ENCODE results near the gene MMP3. TPM values are rescaled to one million over a fixed set of nuclear protein-coding genes. Genes with fewer than 3 reads are reported as not detected.

Gene MMP3
- total and polyA plus RNA-seq, 5 donors = not detected

DNA sequence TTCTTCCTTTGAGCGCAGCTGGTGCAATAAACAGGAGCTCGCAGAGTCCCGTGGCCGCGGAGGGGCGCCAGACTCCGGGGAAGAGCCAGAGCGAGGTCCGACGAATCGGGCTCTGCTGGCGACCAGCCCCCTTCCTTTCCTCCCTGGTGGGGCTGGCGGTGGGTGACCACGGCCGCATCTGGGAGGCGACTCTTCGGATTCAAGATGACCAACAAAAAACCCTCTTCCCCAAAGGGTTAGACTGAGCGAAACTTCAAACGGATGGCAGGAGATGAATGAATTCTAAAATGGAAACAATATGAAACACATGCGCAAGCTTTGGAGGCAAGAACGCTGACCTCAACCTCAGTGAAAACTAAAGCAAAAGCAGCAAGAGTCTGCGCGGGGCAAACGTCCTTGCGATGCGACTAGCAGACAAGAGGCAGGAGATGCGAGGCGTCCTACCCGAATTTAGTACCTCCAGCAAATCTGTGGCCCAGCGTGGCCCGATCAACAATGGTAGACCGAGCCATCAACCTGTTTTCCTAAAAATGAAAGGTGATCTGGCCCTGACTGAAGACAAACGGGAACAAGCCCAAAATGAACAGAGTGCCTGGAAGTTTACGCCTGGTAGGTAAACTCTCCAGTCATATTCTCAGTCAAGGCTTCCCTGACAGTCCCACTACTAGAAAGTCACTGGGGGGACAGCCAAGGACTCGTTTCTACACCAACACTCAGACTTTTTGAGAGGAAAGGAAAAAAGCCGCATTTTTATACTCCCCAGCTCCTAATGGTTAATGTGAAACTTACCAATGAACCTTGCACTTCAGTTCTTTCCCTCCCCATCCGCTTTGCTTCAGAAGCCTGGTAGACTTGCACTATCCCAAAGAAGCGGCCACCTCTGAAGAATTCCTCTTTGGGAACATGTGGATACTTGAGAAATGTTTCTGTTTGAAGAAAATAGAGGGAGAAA lies 11.6 kb downstream of the MMP3 start:
- H3K9me3 ChIP-seq (ENCODE audit: control insufficient read depth, low read length) = no peaks in the 10 kb centered on the region
- no peak overlapping the region for H3K4me3 ChIP-seq (ENCODE audit: low read length)
- intact Hi-C loops (cut with DNase I) = no loop called here
- no peaks in the 10 kb centered on the region for H3K27me3 ChIP-seq (ENCODE audit: control insufficient read depth, insufficient read depth)
- no peak overlapping the region for H3K27ac ChIP-seq (ENCODE audit: low read length)
- ATAC-seq = no peak
- no peaks in the 10 kb centered on the region for H3K4me1 ChIP-seq (ENCODE audit: control insufficient read depth, insufficient read depth, low read length)
- DNase-seq = peak; percentile 12 to 68 (median 39)
- 40% methylated on average over 38 of the region's 38 CpGs for WGBS

DNA sequence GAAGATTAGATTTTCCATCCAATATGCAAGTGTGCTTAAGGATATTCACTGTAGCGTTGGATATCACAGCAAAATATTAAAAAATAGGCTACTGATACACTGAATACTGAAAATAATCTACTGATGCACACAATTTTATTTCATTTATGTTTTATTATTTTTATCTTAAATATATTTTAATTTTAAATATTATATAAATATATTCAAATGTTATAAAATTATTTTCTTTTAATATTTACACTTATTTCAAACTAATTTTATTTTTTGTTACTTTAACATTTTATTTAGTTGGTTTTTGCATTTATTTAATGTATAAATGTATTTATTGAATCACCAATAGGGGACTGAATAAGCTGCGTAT lies 12.3 kb downstream of the MMP3 start:
- DNase-seq (no peak), ATAC-seq (no peak)
- WGBS = 55% methylated on average over 2 of the region's 2 CpGs
- no peak overlapping the region for H3K27ac ChIP-seq (ENCODE audit: low read length)
- no peaks in the 10 kb centered on the region for H3K9me3 ChIP-seq (ENCODE audit: control insufficient read depth, low read length)
- H3K4me3 ChIP-seq (ENCODE audit: low read length) = no peak overlapping the region
- no peaks in the 10 kb centered on the region for H3K27me3 ChIP-seq (ENCODE audit: control insufficient read depth, insufficient read depth)
- intact Hi-C loops (cut with DNase I) = no loop called here
- no peaks in the 10 kb centered on the region for H3K4me1 ChIP-seq (ENCODE audit: control insufficient read depth, insufficient read depth, low read length)

DNA sequence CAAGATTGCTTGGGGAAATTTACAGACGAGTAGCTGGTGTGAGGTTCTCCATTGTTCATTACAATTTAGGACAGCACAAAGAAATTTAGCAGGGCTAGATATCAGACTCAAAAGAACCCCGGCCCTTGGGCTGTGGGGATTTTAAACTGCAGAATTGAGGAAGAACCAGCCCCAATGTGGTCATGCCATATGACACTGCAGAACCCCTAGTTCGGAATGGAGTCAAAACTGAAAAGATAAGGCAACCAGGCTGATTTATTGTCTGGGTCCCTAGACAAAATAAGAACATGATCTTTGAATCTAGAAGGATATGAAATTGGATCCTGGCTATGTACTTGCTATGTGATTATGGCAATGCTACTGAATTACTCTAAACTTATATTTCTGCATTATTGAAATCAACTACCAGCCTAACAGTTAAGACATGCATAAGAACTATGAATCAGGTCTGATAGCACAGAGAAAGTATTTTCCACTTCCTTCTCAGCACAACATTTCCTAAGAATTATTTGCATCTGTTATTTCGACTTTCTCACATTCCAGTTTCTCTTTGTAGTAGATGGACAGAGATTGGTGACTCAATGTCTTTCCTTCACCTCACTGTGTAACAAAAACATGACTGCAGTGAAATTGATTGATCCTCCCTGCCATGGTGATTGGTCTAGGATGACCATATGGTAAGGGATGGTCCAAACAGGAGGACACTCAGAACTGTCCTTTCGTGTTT lies 13.2 kb downstream of the MMP3 start:
- Histone ChIP-seq H3K27ac (ENCODE audit: low read length) (no peak overlapping the region), H3K9me3 (ENCODE audit: control insufficient read depth, low read length) (no peaks in the 10 kb centered on the region), H3K4me3 (ENCODE audit: low read length) (no peak overlapping the region), H3K27me3 (ENCODE audit: control insufficient read depth, insufficient read depth) (no peaks in the 10 kb centered on the region), H3K4me1 (ENCODE audit: control insufficient read depth, insufficient read depth, low read length) (no peaks in the 10 kb centered on the region)
- ATAC-seq (no peak), DNase-seq (no peak)
- 72% methylated on average over 5 of the region's 5 CpGs for WGBS
- intact Hi-C loops (cut with DNase I) = no loop called here

DNA sequence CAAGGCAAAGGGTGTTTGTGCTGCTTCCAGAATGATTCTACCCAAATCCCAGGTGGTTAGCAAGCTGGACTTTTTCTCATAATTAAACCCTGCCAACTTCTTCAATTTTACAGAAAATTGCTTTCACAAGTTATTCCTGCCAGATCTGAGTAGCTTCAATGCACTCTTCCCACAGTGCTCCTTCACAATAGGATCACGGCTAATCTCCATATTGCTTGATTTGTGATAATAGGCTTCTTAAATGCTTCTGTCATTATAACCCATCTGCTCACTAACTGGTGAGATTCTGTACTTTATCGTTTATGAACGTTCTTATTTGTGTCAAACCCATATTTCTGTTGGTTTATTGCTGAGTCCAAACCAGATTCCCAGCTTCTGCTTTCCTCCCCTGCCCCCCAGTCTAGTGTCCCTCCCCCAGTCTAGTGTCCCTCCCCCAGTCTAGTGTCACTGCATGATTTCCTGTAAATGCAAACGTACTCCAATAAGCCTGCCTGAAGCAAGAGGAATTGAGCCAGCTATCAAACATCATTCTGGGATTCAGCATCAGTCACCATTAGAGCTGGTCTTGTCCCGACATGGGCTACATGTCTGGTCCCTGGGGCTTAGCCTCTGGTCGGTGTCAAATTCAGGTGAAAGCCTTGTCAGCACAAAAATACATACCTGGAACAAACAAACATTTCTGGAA lies 14.0 kb downstream of the MMP3 start:
- Histone ChIP-seq H3K27me3 (ENCODE audit: control insufficient read depth, insufficient read depth) (no peaks in the 10 kb centered on the region), H3K9me3 (ENCODE audit: control insufficient read depth, low read length) (no peaks in the 10 kb centered on the region), H3K27ac (ENCODE audit: low read length) (no peak overlapping the region), H3K4me1 (ENCODE audit: control insufficient read depth, insufficient read depth, low read length) (no peaks in the 10 kb centered on the region), H3K4me3 (ENCODE audit: low read length) (no peak overlapping the region)
- 64% methylated on average over 6 of the region's 6 CpGs for WGBS
- intact Hi-C loops (cut with DNase I) = no loop called here
- DNase-seq = no peak
- no peak for ATAC-seq

DNA sequence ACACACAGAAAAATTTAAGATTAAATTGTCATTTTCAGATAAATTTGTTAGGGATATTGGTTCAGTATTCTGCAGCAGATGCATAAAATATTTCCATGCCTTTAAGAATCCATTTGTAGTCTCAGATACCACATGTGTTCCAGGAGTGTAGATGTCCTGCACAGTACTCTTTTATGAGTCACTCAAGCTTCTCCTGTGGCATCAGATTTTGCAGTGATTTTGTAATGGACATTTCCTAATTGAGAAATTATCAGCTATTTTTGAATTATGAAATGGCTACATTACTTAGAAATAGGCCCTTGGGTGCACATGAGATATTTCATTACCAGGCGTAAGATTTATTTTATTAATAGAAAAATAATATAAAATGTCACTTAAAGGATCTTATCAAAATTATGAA lies 18.9 kb downstream of the MMP3 start:
- Histone ChIP-seq H3K27ac (ENCODE audit: low read length) (no peak overlapping the region), H3K4me3 (ENCODE audit: low read length) (no peak overlapping the region), H3K9me3 (ENCODE audit: control insufficient read depth, low read length) (no peaks in the 10 kb centered on the region), H3K4me1 (ENCODE audit: control insufficient read depth, insufficient read depth, low read length) (no peaks in the 10 kb centered on the region), H3K27me3 (ENCODE audit: control insufficient read depth, insufficient read depth) (no peaks in the 10 kb centered on the region)
- no peak for DNase-seq
- no peak for ATAC-seq
- intact Hi-C loops (cut with DNase I) = no loop called here
- 97% methylated on average over 1 of the region's 1 CpG for WGBS

DNA sequence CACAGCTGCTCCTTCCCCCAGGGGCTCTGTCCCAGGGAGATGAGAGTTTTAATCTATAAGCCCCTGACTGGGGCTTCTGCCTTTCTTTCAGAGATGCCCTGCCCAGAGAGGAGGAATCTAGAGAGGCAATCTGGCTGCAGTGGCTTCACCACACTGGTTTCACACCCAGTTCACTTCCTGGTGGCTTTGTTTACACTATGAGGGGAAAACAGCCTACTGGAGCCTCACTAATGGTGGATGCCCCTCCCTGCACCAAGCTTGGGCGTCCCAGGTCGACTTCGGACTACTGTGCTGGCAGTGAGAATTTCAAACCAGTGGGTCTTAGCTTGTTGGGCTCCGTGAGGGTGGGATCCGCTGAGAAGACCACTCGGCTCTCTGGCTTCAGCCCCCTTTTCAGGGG lies 23.9 kb downstream of the MMP3 start:
- H3K4me3 ChIP-seq (ENCODE audit: low read length) = no peak overlapping the region
- DNase-seq (peak in 1 of 3 donors; percentile 15), ATAC-seq (no peak)
- 67% methylated on average over 6 of the region's 6 CpGs for WGBS
- H3K9me3 ChIP-seq (ENCODE audit: control insufficient read depth, low read length) = no peaks in the 10 kb centered on the region
- no peaks in the 10 kb centered on the region for H3K27me3 ChIP-seq (ENCODE audit: control insufficient read depth, insufficient read depth)
- H3K4me1 ChIP-seq (ENCODE audit: control insufficient read depth, insufficient read depth, low read length) = no peaks in the 10 kb centered on the region
- H3K27ac ChIP-seq (ENCODE audit: low read length) = no peak overlapping the region
- intact Hi-C loops (cut with DNase I) = no loop called here

DNA sequence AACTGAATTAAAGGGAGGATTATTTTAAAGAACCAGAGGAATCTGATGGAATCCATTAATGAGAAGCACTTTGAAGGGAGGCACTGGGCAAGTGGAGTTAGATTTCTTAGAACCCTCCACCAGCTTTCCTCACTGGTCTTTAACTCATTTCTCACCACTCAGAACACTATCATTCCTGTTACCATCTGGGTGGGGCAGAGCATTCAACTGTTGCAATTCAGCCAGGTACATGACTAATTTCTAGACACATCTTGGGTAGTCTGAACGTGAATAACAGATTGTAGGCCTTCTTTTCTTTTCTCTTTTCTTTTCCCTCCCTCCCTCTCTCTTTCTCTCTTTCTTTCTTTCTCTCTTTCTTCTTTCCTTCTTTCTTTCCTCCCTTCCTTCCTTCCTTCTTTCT lies 29.9 kb downstream of the MMP3 start:
- intact Hi-C loops (cut with DNase I) = no loop called here
- WGBS = 80% methylated on average over 1 of the region's 1 CpG
- Histone ChIP-seq H3K4me1 (ENCODE audit: control insufficient read depth, insufficient read depth, low read length) (no peaks in the 10 kb centered on the region), H3K4me3 (ENCODE audit: low read length) (no peak overlapping the region), H3K9me3 (ENCODE audit: control insufficient read depth, low read length) (no peaks in the 10 kb centered on the region), H3K27me3 (ENCODE audit: control insufficient read depth, insufficient read depth) (no peaks in the 10 kb centered on the region), H3K27ac (ENCODE audit: low read length) (no peak overlapping the region)
- no peak for DNase-seq
- no peak for ATAC-seq

DNA sequence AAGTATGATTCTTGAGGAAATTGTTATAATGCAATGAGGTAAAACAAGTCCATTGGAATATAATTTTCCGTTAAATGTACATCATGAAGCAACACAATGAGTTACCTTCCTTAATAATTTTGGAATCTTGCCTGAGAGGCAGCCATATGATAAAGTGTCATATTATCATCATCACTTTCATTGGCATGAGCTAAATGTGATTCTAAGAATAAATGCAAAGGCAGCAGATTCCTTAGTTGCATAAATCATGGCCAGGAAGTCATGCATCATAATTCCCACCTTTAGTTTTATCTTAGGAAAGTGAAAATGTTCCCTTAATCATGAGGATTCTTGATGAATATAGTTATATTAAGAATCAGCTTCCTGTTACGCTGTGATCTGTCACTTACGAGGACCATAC lies 31.2 kb downstream of the MMP3 start:
- WGBS = 62% methylated on average over 3 of the region's 3 CpGs
- Histone ChIP-seq H3K27me3 (ENCODE audit: control insufficient read depth, insufficient read depth) (no peaks in the 10 kb centered on the region), H3K4me3 (ENCODE audit: low read length) (no peak overlapping the region), H3K27ac (ENCODE audit: low read length) (no peak overlapping the region), H3K9me3 (ENCODE audit: control insufficient read depth, low read length) (no peaks in the 10 kb centered on the region), H3K4me1 (ENCODE audit: control insufficient read depth, insufficient read depth, low read length) (no peaks in the 10 kb centered on the region)
- DNase-seq = no peak
- no peak for ATAC-seq
- intact Hi-C loops (cut with DNase I) = no loop called here

DNA sequence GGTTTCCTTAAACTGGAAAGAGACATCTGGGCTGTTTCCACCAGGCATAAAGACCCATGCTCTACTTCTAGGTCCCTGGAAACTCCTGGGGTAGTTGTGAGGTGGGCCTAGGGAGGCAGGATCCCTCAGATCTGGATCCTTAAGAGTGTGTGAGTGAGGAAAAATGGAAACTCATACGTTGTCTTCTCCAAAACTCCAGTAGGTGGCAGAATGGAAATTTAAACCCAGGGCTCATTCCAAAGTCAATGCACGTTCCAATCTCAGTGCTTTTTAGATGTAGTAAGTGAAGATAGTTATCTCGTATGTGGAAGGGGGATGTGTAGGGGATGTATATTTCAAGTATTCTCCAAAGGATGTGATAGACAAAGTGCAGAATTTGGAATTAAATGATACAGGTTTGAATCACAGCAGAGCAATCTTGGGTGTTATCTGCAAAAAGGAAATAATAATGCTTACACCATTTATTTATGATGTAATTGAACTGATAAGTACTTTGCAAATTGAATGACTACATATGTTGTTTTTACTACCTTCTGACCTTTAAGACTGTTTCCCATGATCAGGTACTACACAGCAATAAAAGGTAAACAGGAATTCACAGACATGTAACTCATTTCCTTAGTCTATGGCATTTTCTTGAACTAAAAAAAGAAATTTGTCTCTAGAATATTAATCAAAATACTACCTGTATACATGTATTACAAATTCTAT lies 32.3 kb downstream of the MMP3 start:
- ATAC-seq = no peak
- Histone ChIP-seq H3K4me3 (ENCODE audit: low read length) (no peak overlapping the region), H3K4me1 (ENCODE audit: control insufficient read depth, insufficient read depth, low read length) (no peaks in the 10 kb centered on the region), H3K27me3 (ENCODE audit: control insufficient read depth, insufficient read depth) (no peaks in the 10 kb centered on the region), H3K9me3 (ENCODE audit: control insufficient read depth, low read length) (no peaks in the 10 kb centered on the region), H3K27ac (ENCODE audit: low read length) (no peak overlapping the region)
- DNase-seq = no peak
- 9% methylated on average over 3 of the region's 3 CpGs for WGBS
- intact Hi-C loops (cut with DNase I) = no loop called here

DNA sequence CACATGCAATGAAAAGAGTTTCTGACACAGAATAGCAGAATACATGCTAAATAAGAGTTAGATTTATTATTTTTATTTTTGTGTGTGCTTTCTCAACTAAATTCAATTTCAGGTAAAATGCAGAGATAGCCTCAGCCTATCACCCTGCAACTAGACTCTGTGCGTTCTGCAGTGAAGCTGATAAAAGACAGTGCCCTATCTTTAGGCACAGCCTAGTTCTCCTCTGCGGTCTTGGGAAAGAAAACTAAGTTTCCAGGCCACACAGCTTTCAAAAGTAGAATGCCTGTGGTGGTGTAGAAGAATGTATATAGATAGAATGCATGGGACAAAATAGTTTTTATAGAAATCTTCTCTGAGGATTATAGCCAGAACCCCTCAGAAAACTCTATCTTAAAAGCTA lies 33.4 kb downstream of the MMP3 start:
- 54% methylated on average over 2 of the region's 2 CpGs for WGBS
- intact Hi-C loops (cut with DNase I) = no loop called here
- H3K4me3 ChIP-seq (ENCODE audit: low read length) = no peak overlapping the region
- DNase-seq (no peak), ATAC-seq (no peak)
- H3K9me3 ChIP-seq (ENCODE audit: control insufficient read depth, low read length) = no peaks in the 10 kb centered on the region
- no peaks in the 10 kb centered on the region for H3K27me3 ChIP-seq (ENCODE audit: control insufficient read depth, insufficient read depth)
- H3K27ac ChIP-seq (ENCODE audit: low read length) = no peak overlapping the region
- no peaks in the 10 kb centered on the region for H3K4me1 ChIP-seq (ENCODE audit: control insufficient read depth, insufficient read depth, low read length)
